Activated CD8-positive, alpha-beta memory T cell treated with anti-CD3 and anti-CD28 coated beads for 1 hour (primary cell): ENCODE measurements around the gene NOXA1.
A peak's percentile ranks its signal among the peaks of the same experiment; 100 is the strongest.
"Not testable (repeated sequence)": the region's sequence is repeated elsewhere in the genome, so short reads cannot be mapped to it uniquely, and the experiment has no call there.

Source experiments
- DNase-seq, 2 donors: peaks; one replicate each; pipeline ENCODE4 v3.0.0-alpha.2; 2020; ENCODE audit warnings: low read depth in 1 of 2; ENCODE audit errors: extremely low read depth in 1 of 2

NOXA1 gene

GRCh38 chr9:137404961-137405567, 18.1 kb upstream of the NOXA1 start:
- no peak for DNase-seq

DNA sequence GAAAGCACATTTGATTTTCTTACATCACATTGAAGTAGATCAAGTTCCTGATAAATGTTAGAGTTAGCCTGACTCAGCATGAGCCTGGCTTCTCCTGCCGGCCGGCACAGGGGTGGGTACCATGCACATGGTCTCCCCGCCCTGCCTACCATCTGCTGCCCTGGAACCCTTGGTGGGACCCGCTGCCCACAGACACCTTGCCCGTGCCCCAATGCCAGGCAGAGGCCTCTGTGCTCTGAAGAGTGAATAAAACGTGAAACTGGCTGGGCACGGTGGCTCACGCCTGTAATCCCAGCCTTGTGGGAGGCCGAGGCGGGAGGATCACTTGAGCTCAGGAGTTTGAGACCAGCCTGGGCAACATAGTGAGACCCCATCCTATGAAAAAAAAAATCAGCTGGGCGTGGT, 17.5 kb upstream of the NOXA1 start:
- DNase-seq = no peak

GRCh38 chr9:137406085-137406760, 17.0 kb upstream of the NOXA1 start:
- DNase-seq = no peak

- DNase-seq = peak; percentile 14 to 38
Measured at GRCh38 chr9:137406876-137407589, 16.2 kb upstream of the NOXA1 start.

DNA sequence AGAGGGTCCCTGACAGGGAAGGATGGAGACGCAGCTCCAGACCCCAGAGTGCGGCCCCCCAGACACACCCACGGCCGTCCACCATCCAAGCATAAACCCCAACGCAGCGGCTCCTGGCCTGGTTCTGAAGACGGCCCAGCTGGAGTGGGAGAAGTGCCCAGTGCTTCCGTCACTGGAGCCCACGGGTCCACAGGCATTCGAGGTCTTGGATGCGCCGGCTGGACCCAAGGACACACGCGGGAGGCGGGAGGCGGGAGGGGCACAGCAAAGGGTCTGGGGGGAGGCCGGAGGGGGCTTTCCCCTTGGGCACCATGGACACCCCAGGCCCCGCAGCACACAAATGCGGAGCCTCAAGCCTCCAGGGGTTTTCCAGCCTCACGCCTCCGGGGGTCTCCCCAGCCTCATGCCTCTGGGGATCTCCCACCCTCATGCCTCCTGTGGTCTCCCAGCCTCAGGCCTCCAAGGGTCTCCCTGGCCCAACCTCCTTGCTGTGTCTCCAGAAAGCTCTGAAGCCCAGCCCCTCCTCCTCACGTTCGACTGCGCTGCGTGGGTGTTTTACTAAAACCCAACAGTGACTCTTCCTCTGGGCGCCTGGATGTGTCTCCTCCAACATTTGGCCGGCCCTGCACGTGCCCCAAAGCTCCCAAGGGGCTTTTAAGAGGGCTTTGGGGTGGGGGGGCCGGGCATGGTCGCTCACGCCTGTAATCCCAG, 15.4 kb upstream of the NOXA1 start:
- no peak for DNase-seq

GRCh38 chr9:137408651-137409405, 14.4 kb upstream of the NOXA1 start:
- no peak for DNase-seq

DNA sequence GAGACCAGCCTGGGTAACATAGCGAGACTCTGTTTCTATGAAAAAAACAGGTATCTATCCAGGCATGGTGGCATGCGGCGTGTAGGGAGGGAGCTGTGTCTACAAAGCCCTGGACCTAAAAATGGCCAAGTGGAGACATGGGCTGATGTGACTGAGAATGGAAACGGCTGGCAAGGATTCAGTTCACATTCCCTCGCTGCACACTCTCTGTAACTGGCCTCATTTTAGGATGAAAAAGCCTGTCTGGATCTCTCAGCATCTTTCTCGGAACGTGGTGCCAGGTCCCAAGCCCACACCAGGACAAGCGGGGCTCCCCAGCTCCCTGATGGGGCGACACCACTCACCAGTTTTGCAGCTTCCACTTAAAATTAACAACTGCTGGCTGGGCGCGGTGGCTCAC, 13.7 kb upstream of the NOXA1 start:
- no peak for DNase-seq

GRCh38 chr9:137410236-137410890, 12.8 kb upstream of the NOXA1 start:
- DNase-seq = not testable (repeated sequence)

DNA sequence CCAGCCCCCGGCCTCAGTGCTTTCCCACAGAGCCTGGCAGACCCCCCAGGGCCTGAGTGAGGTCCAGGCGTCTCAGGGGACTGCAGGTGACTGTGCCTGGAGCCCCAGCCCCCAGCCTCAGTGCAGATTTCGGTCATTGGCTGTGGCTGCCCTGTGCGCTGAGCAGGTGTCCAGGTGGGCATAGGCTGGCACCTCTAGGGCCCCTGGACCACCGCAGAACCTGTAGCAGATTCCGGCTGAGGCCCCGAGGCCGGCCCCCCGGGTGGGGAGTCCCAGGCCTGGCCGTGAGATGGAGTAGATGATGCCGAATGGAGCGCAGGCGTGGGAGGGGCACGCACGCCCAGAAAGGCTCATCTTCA, 12.3 kb upstream of the NOXA1 start:
- DNase-seq = no peak

- no peak for DNase-seq
Measured at GRCh38 chr9:137411260-137411644, 11.9 kb upstream of the NOXA1 start.

GRCh38 chr9:137411645-137412380, 11.4 kb upstream of the NOXA1 start:
- DNase-seq = peak in 1 of 2 donors; percentile 16

GRCh38 chr9:137412431-137412830, 10.8 kb upstream of the NOXA1 start:
- no peak for DNase-seq

GRCh38 chr9:137415451-137415850, 7.7 kb upstream of the NOXA1 start:
- no peak for DNase-seq

GRCh38 chr9:137416006-137416562, 7.1 kb upstream of the NOXA1 start:
- DNase-seq = no peak

- DNase-seq = no peak
Measured at GRCh38 chr9:137416563-137417151, 6.5 kb upstream of the NOXA1 start.

DNA sequence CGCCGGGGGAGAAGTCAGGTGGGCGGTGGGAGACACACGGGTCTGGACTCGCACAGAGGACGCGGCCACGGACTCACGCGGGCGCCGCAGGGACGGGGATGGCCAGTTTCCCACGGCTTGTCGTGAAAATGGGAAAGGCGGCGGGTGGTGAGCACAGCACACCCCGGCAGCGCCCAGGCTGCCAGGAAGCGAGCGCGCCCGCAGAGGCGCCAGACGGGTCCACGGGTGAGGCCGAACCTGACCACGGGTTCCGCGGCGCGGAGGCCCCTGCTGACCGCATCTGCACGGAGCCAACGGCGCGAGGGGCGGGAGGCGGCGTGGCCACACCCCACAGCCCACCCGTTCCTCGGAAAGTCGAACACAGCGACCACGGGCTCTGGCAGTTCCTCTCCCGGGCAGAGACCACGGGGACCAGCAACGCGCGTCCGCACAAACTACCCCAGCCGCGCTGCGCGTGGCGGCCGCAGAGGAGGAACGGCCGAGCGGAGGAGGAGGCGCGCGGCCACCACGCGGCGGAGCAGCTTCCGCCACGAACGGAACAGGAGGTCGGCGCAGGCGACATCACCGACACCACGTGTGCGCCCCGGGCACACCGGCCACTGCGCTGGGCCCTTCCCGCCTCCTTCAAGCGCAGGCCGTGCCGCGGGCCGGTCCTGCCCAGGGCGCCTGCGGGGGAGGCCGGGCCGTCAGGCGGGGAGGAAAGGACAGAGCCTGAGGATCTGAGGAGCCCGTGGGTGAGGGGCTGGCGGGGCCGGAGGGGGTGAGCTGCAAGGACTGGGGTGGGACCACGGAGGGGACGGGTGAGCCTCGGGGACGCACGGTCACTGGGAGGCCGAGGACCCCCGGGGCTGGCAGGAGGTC, 5.8 kb upstream of the NOXA1 start:
- no peak for DNase-seq

DNA sequence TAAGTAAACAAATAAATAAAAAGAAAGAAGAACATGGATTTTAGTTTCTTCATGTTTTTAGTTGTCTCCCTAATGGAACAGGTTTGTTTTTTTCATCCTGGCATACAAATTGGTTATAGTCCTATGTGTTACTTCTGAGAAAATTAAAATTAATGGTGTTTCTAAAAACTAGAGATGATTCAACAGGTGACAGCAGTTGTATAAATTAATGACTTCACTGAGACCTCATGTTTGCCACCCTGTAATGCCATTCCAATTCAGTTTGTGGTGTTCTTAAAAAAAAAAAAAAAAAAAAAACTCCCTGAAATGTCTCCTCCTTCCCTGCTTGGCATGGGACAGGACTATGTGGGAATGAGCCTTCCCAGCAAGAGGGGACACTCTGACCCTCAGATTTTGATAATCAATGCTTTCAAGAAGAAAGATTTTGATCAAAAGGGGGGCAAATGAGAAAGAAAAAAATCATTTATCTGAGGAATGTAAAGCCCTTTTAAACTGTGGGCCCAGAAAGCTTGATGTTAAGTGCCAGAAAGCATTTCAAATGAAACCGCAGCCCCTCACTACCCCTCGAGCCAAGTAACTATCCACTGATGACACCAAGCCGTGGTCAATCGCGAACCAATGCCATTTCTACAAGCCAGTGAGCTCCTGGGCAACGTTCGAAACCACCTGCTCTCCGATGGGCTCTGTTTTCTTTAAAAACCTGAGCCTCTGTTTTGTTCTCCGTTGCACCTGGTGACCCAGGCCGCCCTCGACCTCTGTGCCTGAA, 1.2 kb upstream of the NOXA1 start:
- no peak for DNase-seq
